Measurements from ENCODE around the gene ACAT1.
A peak's percentile ranks its signal among the peaks of the same experiment; 100 is the strongest.

GRCh38 chr11:108117746-108118371, 3.5 kb upstream of the ACAT1 start:
- peak in 8 of 11 experiments; percentile 26 to 61 (median 42) for TF ChIP-seq CTCF (IDR thresholded peaks at IDR 0.05 in 8 of 11, conservative IDR thresholded peaks at IDR 0.05 in 3 of 11)
- no peak for TF ChIP-seq POLR2AphosphoS5 (IDR thresholded peaks at IDR 0.05)
- TF ChIP-seq POLR2A (IDR thresholded peaks at IDR 0.05) = no peak
